ES-I3 (cell line): ENCODE data around the gene ARHGAP35.
"Not testable (repeated sequence)": the region's sequence is repeated elsewhere in the genome, so short reads cannot be mapped to it uniquely, and the experiment has no call there.

Experiments used
- H3K36me3 ChIP-seq: 2 replicates; pipeline ENCODE4 v1.6.1; 2013; ENCODE audit warnings: mild to moderate bottlenecking, low read length, control low read depth, moderate library complexity; ENCODE audit not compliant: insufficient read depth
- H3K4me1 ChIP-seq: 2 replicates; pipeline ENCODE4 v1.6.1; 2013; ENCODE audit warnings: mild to moderate bottlenecking, control low read depth, low read length; ENCODE audit not compliant: insufficient read depth
- H3K9ac ChIP-seq: 2 replicates; pipeline ENCODE4 v1.6.1; 2013; ENCODE audit warnings: low read depth, mild to moderate bottlenecking, low read length, moderate library complexity
- H3K9me3 ChIP-seq: 2 replicates; pipeline ENCODE4 v1.6.1; 2013; ENCODE audit warnings: mild to moderate bottlenecking, low read length, moderate library complexity; ENCODE audit not compliant: control insufficient read depth, insufficient read depth

Gene ARHGAP35

DNA sequence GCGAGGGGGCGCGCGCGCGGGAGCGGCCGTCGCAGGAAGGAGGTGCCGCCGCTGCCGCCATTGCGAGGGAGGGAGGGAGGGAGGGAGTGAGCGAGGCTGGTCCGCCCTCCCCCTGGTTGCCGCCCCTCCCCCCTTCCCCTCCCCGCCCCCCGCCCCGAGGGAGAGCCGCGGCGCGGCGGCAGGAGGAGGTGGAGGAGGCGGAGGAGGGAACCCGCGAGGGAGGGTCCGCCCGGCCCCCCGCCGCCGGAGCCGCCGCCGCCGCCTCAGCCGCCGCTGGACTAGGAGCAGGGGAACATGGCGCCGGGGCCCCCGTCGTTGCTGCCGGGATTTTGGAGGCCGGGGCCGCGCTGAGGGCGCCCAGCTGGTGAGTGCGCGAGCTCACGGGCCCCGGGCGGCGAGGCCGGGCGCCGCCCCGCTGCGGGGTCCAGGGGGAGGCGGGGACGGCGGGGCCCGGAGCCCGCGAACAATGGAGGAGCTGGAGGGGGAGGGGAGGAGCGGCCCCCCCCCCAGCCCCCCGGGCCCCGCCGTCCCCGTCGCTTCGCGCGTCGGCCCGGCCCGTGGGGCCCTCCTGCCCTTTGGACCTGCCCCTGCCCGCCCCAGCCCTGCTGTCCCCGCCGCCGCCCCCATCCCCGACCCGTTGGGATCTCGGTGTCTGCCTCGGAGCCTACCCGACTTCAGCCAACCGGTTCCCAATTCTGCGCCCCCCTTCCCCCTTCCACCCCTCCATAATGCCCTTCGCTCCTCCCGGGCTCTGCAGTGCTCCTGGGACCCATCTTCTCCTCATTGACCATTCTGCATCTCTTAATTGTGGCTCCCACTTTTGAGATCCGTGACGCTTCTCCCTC is at the start of gene ARHGAP35:
TSS of gene ARHGAP35 (plus strand) at position 152 of the 845 bp plus-strand sequence. CDS start 57,679 bp downstream, outside the sequence.
- peaks cover 24% of the 10 kb centered on the region for H3K4me1 ChIP-seq
- peak within 1 kb of the TSS; percentile 95 for H3K9ac ChIP-seq
- H3K9me3 ChIP-seq, result no peaks in the 10 kb centered on the region
- no peaks in the 10 kb centered on the region for H3K36me3 ChIP-seq

DNA sequence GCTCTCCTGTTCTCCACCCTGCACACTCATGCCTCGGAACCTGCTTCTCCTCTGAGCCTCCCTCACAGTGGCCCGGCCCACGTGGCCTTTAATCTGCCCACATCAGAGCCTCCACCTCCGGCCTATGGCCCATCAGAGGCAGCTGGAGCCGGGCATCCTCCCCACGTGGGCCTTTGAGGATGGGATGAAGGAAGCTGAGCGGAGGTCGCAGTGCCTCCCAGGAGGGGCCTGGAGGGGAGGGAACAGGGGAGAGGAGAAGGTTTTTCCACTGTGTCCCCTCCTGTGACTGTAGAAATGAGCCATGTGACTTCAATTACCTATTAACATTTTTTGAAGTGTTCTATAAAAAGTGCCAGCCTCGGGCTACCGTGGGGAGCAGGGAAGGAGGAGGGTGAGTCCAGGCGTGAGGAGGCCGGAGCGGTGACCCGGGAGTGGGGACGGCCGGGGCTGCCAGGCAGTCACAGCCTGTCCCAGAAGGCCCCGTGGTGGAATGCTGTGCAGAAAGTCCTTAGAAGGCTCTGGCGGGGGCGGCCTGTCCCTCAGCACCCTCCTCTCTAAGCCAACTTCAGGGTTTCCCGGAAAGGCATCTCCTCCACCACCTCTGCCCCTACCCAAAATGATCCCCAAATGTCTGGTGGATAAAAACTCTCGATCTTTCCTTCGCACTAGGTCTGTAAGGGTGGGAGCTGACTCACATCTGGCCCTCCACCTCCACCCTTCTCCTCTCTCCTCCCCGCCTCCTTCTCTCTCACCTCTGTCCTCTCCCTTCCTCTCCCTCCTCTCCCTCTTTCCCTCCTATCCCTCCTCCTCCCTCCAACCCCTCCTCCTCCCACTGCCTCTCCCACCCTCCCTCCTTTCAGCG is 47.6 kb upstream of the ARHGAP35 start:
- Histone ChIP-seq H3K4me1 (peaks cover 6% of the 10 kb centered on the region; the same call in 1 of the 2 replicates), H3K9me3 (no peaks in the 10 kb centered on the region), H3K36me3 (no peaks in the 10 kb centered on the region), H3K9ac (no peak overlapping the region)

DNA sequence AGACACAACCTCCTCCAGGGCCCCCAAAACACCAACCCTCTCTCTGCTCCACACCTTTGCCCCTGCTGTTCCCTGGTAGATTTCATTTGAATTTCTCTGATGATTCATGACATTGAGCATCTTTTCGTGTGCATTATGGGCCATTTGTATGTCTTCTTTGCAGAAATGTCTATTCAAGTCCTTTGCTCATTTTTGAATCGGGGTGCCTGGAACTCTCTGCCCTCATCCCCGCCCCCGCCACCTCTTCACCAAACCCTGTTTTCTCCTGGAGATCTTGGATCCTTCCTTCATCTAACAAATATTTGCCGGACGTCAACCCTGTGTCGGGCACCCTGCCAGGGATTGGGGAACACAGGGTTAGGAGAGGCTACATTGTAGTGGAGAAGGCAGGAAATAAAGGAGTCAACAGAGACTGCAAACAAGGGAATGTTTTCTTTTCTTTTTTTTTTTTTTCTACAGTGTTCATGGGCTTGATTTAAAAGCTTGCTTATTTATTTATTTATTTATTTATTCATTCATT is 46.9 kb upstream of the ARHGAP35 start:
- no peaks in the 10 kb centered on the region for H3K36me3 ChIP-seq
- H3K9ac ChIP-seq, result no peak overlapping the region
- no peaks in the 10 kb centered on the region for H3K9me3 ChIP-seq
- peaks cover 6% of the 10 kb centered on the region; the same call in 1 of the 2 replicates for H3K4me1 ChIP-seq

DNA sequence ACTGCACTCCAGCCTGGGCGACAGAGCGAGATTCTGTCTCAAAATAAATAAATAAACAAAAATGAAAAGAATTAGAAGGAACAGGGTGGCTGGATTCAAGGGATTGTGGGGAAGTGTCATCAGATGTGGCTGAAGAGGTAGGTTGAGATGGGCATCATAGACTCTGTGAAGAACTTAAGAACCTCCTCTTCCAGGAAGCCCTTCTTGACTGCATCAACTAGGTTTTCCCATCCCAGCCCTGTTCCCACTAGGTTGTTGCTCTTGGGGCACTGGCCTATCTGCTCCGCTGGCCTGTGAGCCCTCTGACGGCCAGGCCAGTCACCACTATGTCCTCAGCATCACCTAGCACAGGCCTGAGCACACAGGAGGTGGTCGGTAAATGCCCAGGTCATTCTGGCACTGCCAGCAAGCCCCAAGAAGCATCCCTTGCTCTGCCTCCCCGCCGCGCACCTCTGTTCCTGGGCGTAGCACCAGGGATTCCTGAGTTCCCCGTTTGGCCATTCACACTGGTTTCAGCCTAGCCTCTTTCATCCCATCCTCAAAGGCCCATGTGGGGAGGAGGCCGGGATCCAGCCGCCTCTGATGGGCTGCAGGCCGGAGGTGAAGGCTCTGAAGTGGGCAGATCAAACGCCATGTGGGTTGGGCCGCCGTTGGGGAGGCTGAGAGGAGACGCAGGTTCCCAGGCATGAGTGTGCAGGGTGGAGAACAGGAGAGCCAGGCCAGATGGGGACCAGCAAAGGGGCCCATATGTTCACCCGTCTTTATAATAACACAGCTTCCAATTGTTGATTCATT is 44.8 kb upstream of the ARHGAP35 start:
- Histone ChIP-seq H3K9me3 (no peaks in the 10 kb centered on the region), H3K9ac (no peak overlapping the region), H3K36me3 (no peaks in the 10 kb centered on the region), H3K4me1 (peaks cover 6% of the 10 kb centered on the region; the same call in 1 of the 2 replicates)

DNA sequence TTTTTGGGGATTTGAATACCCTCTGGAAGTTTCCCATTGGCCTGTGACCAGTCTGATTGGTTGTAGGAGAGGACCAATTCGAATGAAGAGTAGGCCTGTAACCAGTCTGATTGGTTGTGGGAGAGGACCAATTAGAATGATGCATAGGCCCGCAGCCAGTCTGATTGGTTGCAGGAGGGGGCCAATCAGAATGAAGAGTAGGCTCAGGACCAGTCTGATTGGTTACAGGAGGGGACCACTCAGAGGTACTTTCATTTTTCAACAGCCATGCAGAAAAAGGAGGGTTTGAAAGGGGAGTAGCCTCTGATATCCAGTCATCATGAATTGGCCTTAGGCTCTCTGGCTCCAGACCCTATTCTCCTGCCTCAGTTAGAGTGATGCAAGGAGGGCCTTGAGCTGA is 42.0 kb upstream of the ARHGAP35 start:
- Histone ChIP-seq H3K9ac (no peak overlapping the region), H3K9me3 (no peaks in the 10 kb centered on the region), H3K4me1 (no peaks in the 10 kb centered on the region), H3K36me3 (no peaks in the 10 kb centered on the region)

DNA sequence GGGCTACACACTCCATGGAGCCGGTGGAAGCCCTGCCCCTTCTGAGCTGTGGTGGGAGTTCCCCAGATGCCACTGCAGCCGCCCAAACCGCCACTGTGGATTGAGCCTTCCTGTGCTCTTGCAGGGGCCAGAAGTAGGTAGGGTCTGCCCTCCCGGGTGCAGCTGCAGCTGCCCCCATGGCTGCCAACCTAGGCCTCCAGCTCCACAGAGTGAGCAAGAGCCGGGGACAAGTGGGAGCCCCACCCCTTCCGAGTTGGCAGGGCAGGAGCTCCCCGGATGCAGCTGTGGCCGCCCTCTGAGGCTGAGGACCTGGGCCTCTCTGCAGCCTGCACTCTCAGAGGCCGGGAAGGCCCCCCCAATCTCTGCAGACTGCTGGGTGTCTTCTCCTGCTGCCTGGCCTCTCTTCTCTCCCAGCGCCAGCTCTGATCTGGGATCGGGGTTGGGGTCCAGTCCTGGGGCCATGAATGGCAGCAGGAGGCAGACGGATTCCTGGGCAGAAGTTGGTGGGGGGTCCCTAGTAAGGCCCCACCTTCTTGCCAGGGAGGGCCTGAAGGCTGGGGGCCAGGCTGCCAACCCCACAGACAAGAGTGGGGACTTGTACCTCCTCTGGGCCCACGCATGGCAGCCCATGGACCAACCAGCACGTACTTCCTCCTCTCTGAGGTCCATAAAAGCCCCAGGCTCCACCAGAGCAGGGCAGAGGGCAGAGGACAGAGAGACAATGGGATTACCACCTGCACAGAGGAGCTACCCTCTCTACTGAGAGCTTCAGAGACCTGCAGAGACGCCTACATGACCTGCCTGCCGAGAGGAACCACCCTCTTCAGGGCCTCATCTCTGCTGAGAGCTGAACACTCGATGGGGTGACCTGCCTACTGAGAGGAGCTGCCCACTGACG is 39.0 kb upstream of the ARHGAP35 start:
- H3K9ac ChIP-seq, result no peak overlapping the region

DNA sequence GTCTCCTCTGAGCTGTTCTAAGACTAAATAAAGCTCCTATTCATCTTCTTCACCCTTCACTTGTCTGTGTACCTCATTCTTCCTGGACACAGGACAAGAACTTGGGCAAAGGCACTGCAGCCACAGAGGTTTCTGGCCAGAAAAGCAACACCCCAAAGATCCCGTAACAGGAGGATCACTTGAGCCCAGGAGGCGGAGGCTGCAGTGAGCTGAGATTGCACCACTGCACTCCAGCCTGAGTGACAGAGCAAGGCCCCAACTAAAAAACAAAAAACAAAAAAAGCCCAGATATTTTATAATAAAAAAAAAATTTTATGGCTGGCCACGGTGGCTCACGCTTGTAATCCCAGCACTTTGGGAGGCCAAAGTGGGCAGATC is 38.4 kb upstream of the ARHGAP35 start:
- H3K9me3 ChIP-seq, H3K36me3 ChIP-seq, H3K4me1 ChIP-seq, H3K9ac ChIP-seq: not testable (repeated sequence)

More for the DNA sequence above, 39.0 kb upstream of the ARHGAP35 start:
- Histone ChIP-seq H3K36me3 (no peaks in the 10 kb centered on the region), H3K9me3 (no peaks in the 10 kb centered on the region), H3K4me1 (no peaks in the 10 kb centered on the region)

DNA sequence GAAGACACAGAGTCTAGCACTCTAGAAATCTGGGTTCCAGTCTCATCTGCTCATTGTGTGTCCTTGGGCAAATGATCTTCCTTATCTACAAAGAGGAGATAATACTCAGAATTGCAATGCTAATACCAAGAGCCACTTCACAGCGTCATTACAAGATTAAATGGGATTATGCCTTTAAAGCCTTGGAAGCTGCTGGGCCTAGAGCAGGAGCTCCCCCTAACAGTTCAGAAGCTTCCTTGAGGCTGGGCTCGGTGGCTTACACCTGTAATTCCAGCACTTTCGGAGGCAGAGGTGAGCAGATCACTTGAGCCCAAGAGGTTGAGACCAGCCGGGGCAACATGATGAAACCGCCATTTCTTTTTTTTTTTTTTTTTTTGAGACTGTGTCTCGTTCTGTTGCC is 37.7 kb upstream of the ARHGAP35 start:
- Histone ChIP-seq H3K9me3 (no peaks in the 10 kb centered on the region), H3K36me3 (no peaks in the 10 kb centered on the region), H3K4me1 (no peaks in the 10 kb centered on the region), H3K9ac (no peak overlapping the region)

GRCh38 chr19:46824890-46825730 is 35.7 kb upstream of the ARHGAP35 start:
- H3K36me3 ChIP-seq, result no peaks in the 10 kb centered on the region
- H3K9ac ChIP-seq, result no peak overlapping the region
- H3K9me3 ChIP-seq, result no peaks in the 10 kb centered on the region
- H3K4me1 ChIP-seq, result no peaks in the 10 kb centered on the region

DNA sequence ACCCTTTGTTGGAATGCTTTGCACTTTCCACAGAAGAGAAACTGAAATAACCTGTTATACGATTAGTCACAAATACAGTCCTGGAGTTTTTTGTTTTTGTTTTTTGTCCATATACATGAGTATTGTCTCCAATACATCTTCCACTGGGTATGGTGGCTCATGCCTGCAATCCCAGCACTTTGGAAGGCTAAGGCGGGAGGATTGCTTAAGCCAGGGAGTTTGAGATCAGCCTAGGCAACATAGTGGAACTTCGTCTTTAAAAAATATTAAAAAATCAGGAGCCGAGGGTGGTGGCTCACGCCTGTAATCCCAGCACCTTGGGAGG is 35.1 kb upstream of the ARHGAP35 start:
- no peaks in the 10 kb centered on the region for H3K4me1 ChIP-seq
- H3K9ac ChIP-seq, result no peak overlapping the region
- H3K9me3 ChIP-seq, result no peaks in the 10 kb centered on the region
- H3K36me3 ChIP-seq, result no peaks in the 10 kb centered on the region

- Histone ChIP-seq H3K36me3 (no peaks in the 10 kb centered on the region), H3K9me3 (no peaks in the 10 kb centered on the region), H3K4me1 (no peaks in the 10 kb centered on the region), H3K9ac (no peak overlapping the region)
Observed at GRCh38 chr19:46828484-46828883, 32.3 kb upstream of the ARHGAP35 start.

- no peaks in the 10 kb centered on the region for H3K9me3 ChIP-seq
- no peaks in the 10 kb centered on the region for H3K4me1 ChIP-seq
- H3K36me3 ChIP-seq, result no peaks in the 10 kb centered on the region
- H3K9ac ChIP-seq, result no peak overlapping the region
Observed at GRCh38 chr19:46830864-46831263, 29.9 kb upstream of the ARHGAP35 start.

DNA sequence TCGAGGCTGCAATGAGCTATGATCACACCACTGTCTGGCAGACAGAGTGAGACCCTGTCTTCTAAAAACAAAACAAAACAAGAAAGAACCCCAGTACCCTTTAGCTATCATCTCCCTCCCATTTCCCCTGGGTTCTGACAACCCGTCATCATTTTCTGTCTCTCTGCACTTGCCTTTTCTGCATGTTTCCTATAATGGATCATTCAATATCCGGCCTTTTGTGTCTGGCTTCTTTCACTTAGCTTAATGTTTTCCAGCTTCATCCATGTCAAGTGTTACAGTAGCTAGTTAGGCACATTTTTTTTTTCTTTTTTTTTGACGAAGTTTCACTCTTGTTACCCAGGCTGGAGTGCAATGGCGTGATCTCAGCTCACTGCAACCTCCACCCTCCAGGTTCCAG is 26.7 kb upstream of the ARHGAP35 start:
- Histone ChIP-seq H3K9ac (no peak overlapping the region), H3K9me3 (no peaks in the 10 kb centered on the region), H3K4me1 (no peaks in the 10 kb centered on the region), H3K36me3 (0 out of 2 replicates have a peak, but pooled peaks cover 3% of the 10 kb centered on the region)
